Activated T-helper 1 cell treated with anti-CD3 and anti-CD28 coated beads, Interleukin-12 subunit alpha, Interleukin-12 subunit beta, Interleukin-2, Interleukin-4 antibody, amounts not matched to agents 30 ng/mL and 10 ng/mL and 1 ng/mL, durations not matched to agents 14 hours and 24 hours and 36 hours (primary cell): ENCODE measurements around the gene RHOB. TPM values are rescaled to one million over a fixed set of nuclear protein-coding genes. Genes with fewer than 3 reads are reported as not detected.

Experiments used
- DNase-seq: peaks from one replicate; pipeline ENCODE4 v3.0.0; 2021; ENCODE audit warnings: low spot score
- H3K27ac Mint-ChIP-seq: one replicate; pipeline ENCODE4 v1.8.0; 2021; ENCODE audit warnings: mild to moderate bottlenecking, mixed read lengths
- H3K27me3 Mint-ChIP-seq: one replicate; pipeline ENCODE4 v1.8.0; 2022; ENCODE audit warnings: mild to moderate bottlenecking, moderate library complexity, mixed read lengths; ENCODE audit not compliant: insufficient read depth
- H3K36me3 Mint-ChIP-seq: one replicate; pipeline ENCODE4 v1.8.0; 2021; ENCODE audit warnings: low read depth, mixed read lengths
- H3K4me1 Mint-ChIP-seq: one replicate; pipeline ENCODE4 v1.8.0; 2021; ENCODE audit warnings: low read depth, mixed read lengths
- H3K4me3 Mint-ChIP-seq: one replicate; pipeline ENCODE4 v1.8.0; 2021; ENCODE audit warnings: mild to moderate bottlenecking, moderate library complexity, mixed read lengths
- H3K9me3 Mint-ChIP-seq: one replicate; pipeline ENCODE4 v1.8.0; 2021; ENCODE audit warnings: mixed read lengths
- intact Hi-C: fragments of 100-400 bp; cut with micrococcal nuclease; formaldehyde crosslinking; loops from one replicate; pipeline ENCODE4 v1.15.1; 2024
- total RNA-seq: library from RNA; stranded (reverse); gene quantifications from 2 replicates; pipeline ENCODE4 v1.2.3, GENCODE V29; 2022

Gene RHOB
- total RNA-seq, 1 donor from 2014 or later, result 29.6 TPM

- Mint-ChIP-seq H3K4me1 (peaks cover 40% of the 10 kb centered on the region), H3K27ac (no peak overlapping the region), H3K36me3 (no peaks in the 10 kb centered on the region), H3K4me3 (no peak overlapping the region), H3K27me3 (no peaks in the 10 kb centered on the region), H3K9me3 (no peaks in the 10 kb centered on the region)
- no peak for DNase-seq
- intact Hi-C loops, result no loop called here
Measured at GRCh38 chr2:20425371-20425881, 21.4 kb upstream of the RHOB start.

GRCh38 chr2:20425884-20426283 is 21.0 kb upstream of the RHOB start:
- Mint-ChIP-seq H3K27me3 (no peaks in the 10 kb centered on the region), H3K9me3 (no peaks in the 10 kb centered on the region), H3K27ac (no peak overlapping the region), H3K36me3 (no peaks in the 10 kb centered on the region), H3K4me3 (no peak overlapping the region), H3K4me1 (peaks cover 45% of the 10 kb centered on the region)
- intact Hi-C loops, result no loop called here
- no peak for DNase-seq

DNA sequence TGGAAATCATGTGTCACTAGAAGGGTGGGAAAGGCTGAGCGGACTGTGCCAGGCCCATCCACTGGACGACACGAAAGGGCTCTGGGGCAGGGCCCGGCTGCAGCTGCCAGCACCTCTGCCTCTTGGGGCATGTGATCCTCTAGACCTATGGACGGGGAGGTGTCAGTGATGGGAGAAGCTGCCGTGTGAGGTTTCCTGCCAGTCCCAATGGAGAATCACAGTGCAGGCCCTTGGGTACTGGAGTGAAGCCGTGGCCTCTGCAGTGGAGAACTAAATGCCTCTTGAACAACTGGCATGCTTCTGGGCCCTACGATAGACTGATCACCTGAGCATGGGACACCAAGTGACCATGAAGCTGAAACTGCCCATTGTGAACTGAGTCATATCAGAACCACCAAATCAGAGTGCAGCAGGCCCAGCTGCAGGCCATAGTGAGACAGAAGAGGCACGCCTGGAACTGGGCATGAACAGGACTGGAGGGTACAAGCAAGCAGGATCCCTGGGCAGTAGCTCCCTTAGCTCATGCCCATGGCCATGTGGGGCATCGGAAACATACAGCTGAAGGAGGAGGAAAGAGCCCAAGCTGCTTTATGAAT is 18.8 kb upstream of the RHOB start:
- Mint-ChIP-seq H3K27ac (no peak overlapping the region), H3K36me3 (no peaks in the 10 kb centered on the region), H3K9me3 (no peaks in the 10 kb centered on the region), H3K4me1 (peaks cover 56% of the 10 kb centered on the region), H3K27me3 (no peaks in the 10 kb centered on the region), H3K4me3 (no peak overlapping the region)
- intact Hi-C loops, result no loop called here
- DNase-seq, result no peak

GRCh38 chr2:20428717-20429490 is 18.0 kb upstream of the RHOB start:
- no peaks in the 10 kb centered on the region for H3K27me3 Mint-ChIP-seq
- no peaks in the 10 kb centered on the region for H3K36me3 Mint-ChIP-seq
- intact Hi-C loops, result no loop called here
- DNase-seq, result no peak
- H3K27ac Mint-ChIP-seq, result no peak overlapping the region
- peaks cover 49% of the 10 kb centered on the region for H3K4me1 Mint-ChIP-seq
- H3K4me3 Mint-ChIP-seq, result no peak overlapping the region
- no peaks in the 10 kb centered on the region for H3K9me3 Mint-ChIP-seq

DNA sequence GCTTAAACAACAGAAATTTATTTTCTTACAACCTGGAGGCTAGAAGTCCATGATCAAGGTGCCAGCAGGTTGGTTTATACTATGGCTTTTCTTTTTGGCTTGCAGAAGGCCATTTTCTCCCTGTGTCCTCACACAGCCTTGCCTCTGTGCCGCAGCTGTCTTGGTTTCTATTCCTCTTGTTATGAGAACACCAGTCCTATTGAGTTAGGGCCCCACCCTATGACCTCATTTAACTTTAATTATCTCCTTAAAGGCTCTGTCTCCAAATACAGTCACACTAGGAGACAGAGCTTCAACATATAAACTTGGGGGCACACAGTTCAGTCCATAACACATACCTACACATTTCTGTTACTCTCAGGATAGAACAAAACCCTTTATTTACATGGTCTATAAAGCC is 17.3 kb upstream of the RHOB start:
- no peak for DNase-seq
- Mint-ChIP-seq H3K27ac (no peak overlapping the region), H3K27me3 (no peaks in the 10 kb centered on the region), H3K36me3 (no peaks in the 10 kb centered on the region), H3K9me3 (no peaks in the 10 kb centered on the region), H3K4me3 (no peak overlapping the region), H3K4me1 (peaks cover 46% of the 10 kb centered on the region)
- intact Hi-C loops, result no loop called here

DNA sequence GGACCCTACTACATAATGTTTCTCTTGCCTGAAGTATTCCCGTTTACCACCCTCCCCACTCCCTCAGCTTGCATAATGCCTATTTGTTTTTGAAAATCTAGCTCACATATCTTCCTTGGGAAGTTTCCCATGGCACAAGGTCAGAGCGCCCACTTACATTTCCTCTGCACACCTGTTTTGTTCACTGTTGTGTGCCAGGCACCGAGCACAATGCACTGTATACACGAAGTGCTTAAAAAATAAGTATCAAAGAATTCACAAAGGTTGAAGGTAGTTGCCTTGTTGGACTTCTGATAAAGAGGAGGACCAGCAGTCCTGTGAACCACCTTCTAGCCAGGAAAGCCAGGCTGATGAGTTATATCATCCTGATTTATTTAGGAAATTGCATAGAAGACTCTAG is 16.8 kb upstream of the RHOB start:
- H3K27me3 Mint-ChIP-seq, result no peaks in the 10 kb centered on the region
- no peak overlapping the region for H3K27ac Mint-ChIP-seq
- H3K9me3 Mint-ChIP-seq, result no peaks in the 10 kb centered on the region
- no peaks in the 10 kb centered on the region for H3K36me3 Mint-ChIP-seq
- H3K4me1 Mint-ChIP-seq, result peaks cover 44% of the 10 kb centered on the region
- H3K4me3 Mint-ChIP-seq, result no peak overlapping the region
- DNase-seq, result no peak
- intact Hi-C loops, result loop anchor here (2.0 kb wide), 2 partner anchors 17 to 79 kb away; partner anchors contain the start of genes PUM2 and RHOB

- DNase-seq, result no peak
- peak overlapping the region; percentile 45 for H3K27ac Mint-ChIP-seq
Measured at GRCh38 chr2:20430461-20431300, 16.2 kb upstream of the RHOB start.

DNA sequence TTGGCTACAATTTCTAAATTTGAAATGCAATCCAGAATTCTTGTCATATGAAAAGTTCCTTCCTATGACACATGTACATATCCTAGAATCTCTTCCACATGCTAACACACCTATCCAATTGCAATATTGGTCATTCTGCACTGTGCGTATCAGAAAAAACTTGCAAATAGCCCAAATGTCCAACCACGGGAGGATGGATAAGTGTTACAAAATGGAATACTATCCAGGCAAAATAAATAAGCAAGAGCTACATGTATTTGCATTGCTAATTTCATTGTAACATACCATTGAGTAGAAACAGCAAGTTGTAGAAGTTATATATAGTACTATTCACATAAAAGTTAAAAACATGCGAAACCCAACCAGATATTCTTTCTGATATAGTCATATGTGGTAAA is 15.6 kb upstream of the RHOB start:
- H3K27ac Mint-ChIP-seq, result peak overlapping the region; percentile 45
- DNase-seq, result no peak
- peaks cover 34% of the 10 kb centered on the region for H3K4me1 Mint-ChIP-seq
- H3K27me3 Mint-ChIP-seq, result no peaks in the 10 kb centered on the region
- H3K9me3 Mint-ChIP-seq, result no peaks in the 10 kb centered on the region
- intact Hi-C loops, result loop anchor here (1.0 to 2.0 kb wide), 4 partner anchors 16 to 80 kb away; partner anchors contain the start of genes PUM2 and RHOB
- H3K36me3 Mint-ChIP-seq, result no peaks in the 10 kb centered on the region
- H3K4me3 Mint-ChIP-seq, result no peak overlapping the region

More at GRCh38 chr2:20430461-20431300, 16.2 kb upstream of the RHOB start:
- peak overlapping the region; percentile 1 for H3K4me3 Mint-ChIP-seq
- peaks cover 38% of the 10 kb centered on the region for H3K4me1 Mint-ChIP-seq
- H3K9me3 Mint-ChIP-seq, result no peaks in the 10 kb centered on the region
- intact Hi-C loops, result loop anchor here (1.0 to 2.0 kb wide), 4 partner anchors 16 to 80 kb away; partner anchors contain the start of genes PUM2 and RHOB
- H3K36me3 Mint-ChIP-seq, result no peaks in the 10 kb centered on the region
- no peaks in the 10 kb centered on the region for H3K27me3 Mint-ChIP-seq

DNA sequence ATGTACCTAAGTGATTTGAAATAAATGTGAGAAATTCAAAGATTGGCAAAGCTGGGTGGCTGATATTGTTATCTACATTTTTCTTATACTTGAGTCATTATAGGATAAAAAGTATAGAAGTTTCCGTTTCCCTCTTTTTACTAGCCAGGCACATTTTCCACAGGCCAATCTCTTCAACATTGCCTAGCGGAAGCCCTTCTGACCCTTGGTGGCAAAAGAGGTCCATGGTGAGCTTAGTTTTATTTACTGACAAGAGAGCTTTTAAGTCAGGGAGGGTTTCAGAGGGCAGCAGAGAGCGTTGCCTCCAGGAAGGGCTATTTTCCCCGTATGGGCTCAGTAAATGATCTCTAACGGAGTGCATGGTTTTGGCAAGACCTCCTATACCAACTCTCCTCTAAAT is 15.1 kb upstream of the RHOB start:
- DNase-seq, result no peak
- Mint-ChIP-seq H3K27me3 (peaks cover 3% of the 10 kb centered on the region), H3K9me3 (no peaks in the 10 kb centered on the region), H3K4me3 (no peak overlapping the region), H3K27ac (no peak overlapping the region), H3K4me1 (peaks cover 34% of the 10 kb centered on the region), H3K36me3 (no peaks in the 10 kb centered on the region)
- intact Hi-C loops, result loop anchor here (1.0 to 2.0 kb wide), 4 partner anchors 15 to 81 kb away; partner anchors contain the start of genes PUM2 and RHOB

- no peak for DNase-seq
- H3K4me3 Mint-ChIP-seq, result no peak overlapping the region
- H3K9me3 Mint-ChIP-seq, result no peaks in the 10 kb centered on the region
- intact Hi-C loops, result no loop called here
- no peaks in the 10 kb centered on the region for H3K36me3 Mint-ChIP-seq
- peaks cover 34% of the 10 kb centered on the region for H3K4me1 Mint-ChIP-seq
- H3K27me3 Mint-ChIP-seq, result peaks cover 10% of the 10 kb centered on the region
- H3K27ac Mint-ChIP-seq, result no peak overlapping the region
Measured at GRCh38 chr2:20432714-20433113, 14.2 kb upstream of the RHOB start.

DNA sequence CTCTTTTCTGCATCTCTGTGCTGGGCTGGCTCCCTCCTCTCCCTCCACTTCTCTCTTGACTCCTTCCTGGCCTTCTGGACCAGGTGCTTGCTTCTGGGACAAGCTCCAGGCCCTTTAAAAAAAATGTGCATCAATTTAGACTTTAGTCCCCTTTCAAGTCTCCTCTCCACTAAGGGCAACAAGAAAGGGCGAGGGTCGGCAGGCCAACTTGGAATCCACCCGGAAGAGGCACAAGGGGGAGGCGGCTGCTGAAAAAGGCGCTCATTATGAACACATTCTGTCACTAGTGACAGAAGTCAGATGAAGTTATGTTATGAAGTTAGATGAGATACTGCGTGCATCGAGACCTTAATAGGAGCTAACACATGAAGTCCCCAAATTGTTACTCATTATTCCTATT is 13.6 kb upstream of the RHOB start:
- Mint-ChIP-seq H3K4me3 (no peak overlapping the region), H3K4me1 (peaks cover 33% of the 10 kb centered on the region), H3K36me3 (no peaks in the 10 kb centered on the region), H3K27ac (no peak overlapping the region), H3K9me3 (no peaks in the 10 kb centered on the region), H3K27me3 (peaks cover 12% of the 10 kb centered on the region)
- DNase-seq, result no peak
- intact Hi-C loops, result no loop called here

DNA sequence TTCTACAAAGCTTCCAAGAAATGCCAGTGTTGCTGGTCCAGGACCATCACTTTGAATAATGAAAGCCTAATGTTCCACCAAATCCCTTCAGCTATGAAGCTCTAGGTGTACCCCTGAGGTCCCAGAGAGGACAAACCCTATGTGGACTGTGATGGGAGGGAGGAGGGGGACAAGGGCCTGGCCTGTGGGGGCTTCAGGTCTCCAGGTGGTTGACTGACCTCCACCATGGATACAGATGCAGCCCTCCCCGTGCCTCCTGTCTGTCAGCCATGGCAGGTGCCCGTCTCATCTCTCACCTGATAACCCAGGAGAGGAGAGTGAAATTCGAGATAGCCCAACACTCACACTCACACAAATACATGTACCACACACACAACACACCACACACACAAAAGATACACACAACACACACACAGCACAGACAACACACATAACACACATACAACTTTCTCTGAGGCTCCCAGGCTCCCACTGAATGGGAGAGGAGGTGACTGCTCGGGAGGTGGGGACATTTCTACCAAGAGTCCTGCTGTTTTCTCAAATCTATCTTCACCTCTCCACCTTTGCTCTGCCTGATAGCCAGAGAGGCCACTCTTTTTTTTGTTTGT is 12.8 kb upstream of the RHOB start:
- peaks cover 16% of the 10 kb centered on the region for H3K27me3 Mint-ChIP-seq
- H3K4me1 Mint-ChIP-seq, result peaks cover 28% of the 10 kb centered on the region
- H3K27ac Mint-ChIP-seq, result no peak overlapping the region
- intact Hi-C loops, result no loop called here
- no peaks in the 10 kb centered on the region for H3K9me3 Mint-ChIP-seq
- no peaks in the 10 kb centered on the region for H3K36me3 Mint-ChIP-seq
- DNase-seq, result no peak
- H3K4me3 Mint-ChIP-seq, result no peak overlapping the region
